Fibroblast of lung (primary cell): Measurements from ENCODE around the gene RAB40B. TPM values are rescaled to one million over a fixed set of nuclear protein-coding genes. Genes with fewer than 3 reads are reported as not detected.

ENCODE experiments used
- DNase-seq, 2 donors: peaks; one replicate each; pipeline versions ENCODE4 v3.0.0 to v3.0.0-alpha.2; 2010; ENCODE audit warnings: low read depth in 2 of 2
- H2AFZ ChIP-seq: 2 replicates; pipeline ENCODE4 v1.5.1; 2012; ENCODE audit warnings: low read length, control low read depth, inconsistent platforms
- H3K27ac ChIP-seq: 2 replicates; pipeline ENCODE4 v1.5.1; 2011; ENCODE audit warnings: low read length, control low read depth; ENCODE audit not compliant: insufficient read depth
- H3K27me3 ChIP-seq: 2 replicates; pipeline ENCODE4 v1.5.1; 2011; ENCODE audit warnings: mild to moderate bottlenecking, low read length; ENCODE audit not compliant: control insufficient read depth, insufficient read depth
- H3K36me3 ChIP-seq: 2 replicates; pipeline ENCODE4 v1.5.1; 2011; ENCODE audit warnings: low read length; ENCODE audit not compliant: control insufficient read depth, insufficient read depth
- H3K4me1 ChIP-seq: 2 replicates; pipeline ENCODE4 v1.5.1; 2011; ENCODE audit warnings: low read length; ENCODE audit not compliant: control insufficient read depth, insufficient read depth; ENCODE audit errors: extremely low read depth
- H3K4me2 ChIP-seq: 2 replicates; pipeline ENCODE4 v1.5.1; 2011; ENCODE audit warnings: low read length, control low read depth; ENCODE audit not compliant: insufficient read depth; ENCODE audit errors: extremely low read depth
- H3K4me3 ChIP-seq, 4 experiments: fragments of 200-600 bp in 1 of 4; sonication (generic) in 1 of 4; replicated peaks in 1 of 4; 2 replicates each; pipeline ENCODE4 v1.5.1; 2011 to 2016; ENCODE audit warnings: low read length in 4 of 4, low read depth in 3 of 4, mild to moderate bottlenecking in 3 of 4, control low read depth in 2 of 4, inconsistent platforms in 1 of 4, mixed read lengths in 1 of 4; ENCODE audit not compliant: insufficient read depth in 1 of 4; ENCODE audit errors: control extremely low read depth in 1 of 4
- H3K79me2 ChIP-seq: 2 replicates; pipeline ENCODE4 v1.5.1; 2012; ENCODE audit warnings: mild to moderate bottlenecking, low read length, inconsistent platforms; ENCODE audit not compliant: control insufficient read depth, insufficient read depth
- H3K9ac ChIP-seq: 2 replicates; pipeline ENCODE4 v1.5.1; 2011; ENCODE audit warnings: mild to moderate bottlenecking, low read length, control low read depth; ENCODE audit not compliant: insufficient read depth
- H3K9me3 ChIP-seq: 2 replicates; pipeline ENCODE4 v1.5.1; 2012; ENCODE audit warnings: low read depth, low read length; ENCODE audit not compliant: control insufficient read depth, insufficient read depth
- H4K20me1 ChIP-seq: 2 replicates; pipeline ENCODE4 v1.5.1; 2011; ENCODE audit warnings: low read length; ENCODE audit not compliant: control insufficient read depth, insufficient read depth; ENCODE audit errors: extremely low read depth
- EZH2 ChIP-seq: IDR thresholded peaks from 2 replicates; pipeline ENCODE4 v1.5.1; 2012; ENCODE audit warnings: low read length, control low read depth, mild to moderate bottlenecking; ENCODE audit errors: missing control alignments
- polyA plus RNA-seq, 2 donors: library from polyadenylated mRNA; depleted of rRNA in 1 of 2; stranded (reverse) in 1 of 2; unstranded in 1 of 2; fragments of >200 nt; gene quantifications; 2 replicates each; pipeline ENCODE4 v1.2.1, GENCODE V29; 2011 to 2012; ENCODE audit warnings: missing spikeins in 1 of 2
- total RNA-seq: library from RNA; depleted of rRNA; stranded (reverse); fragments of >200 nt; gene quantifications from 2 replicates; pipeline ENCODE4 v1.2.1, GENCODE V29; 2014
- TF ChIP-seq, protein P1 (sequence below), 2 donors: IDR thresholded peaks in 1 of 2; conservative IDR thresholded peaks in 1 of 2; 1 replicate in 1 of 2; 2 replicates in 1 of 2; pipeline ENCODE4 v1.5.1; 2011 to 2012; ENCODE audit warnings: low read length in 2 of 2, control low read depth in 1 of 2, inconsistent platforms in 1 of 2, low read depth in 1 of 2, mild to moderate bottlenecking in 1 of 2

RAB40B gene
- total and polyA plus RNA-seq, 2 donors (not counting 1 experiment from before 2014, with no cell fraction given): 3.3 TPM

DNA sequence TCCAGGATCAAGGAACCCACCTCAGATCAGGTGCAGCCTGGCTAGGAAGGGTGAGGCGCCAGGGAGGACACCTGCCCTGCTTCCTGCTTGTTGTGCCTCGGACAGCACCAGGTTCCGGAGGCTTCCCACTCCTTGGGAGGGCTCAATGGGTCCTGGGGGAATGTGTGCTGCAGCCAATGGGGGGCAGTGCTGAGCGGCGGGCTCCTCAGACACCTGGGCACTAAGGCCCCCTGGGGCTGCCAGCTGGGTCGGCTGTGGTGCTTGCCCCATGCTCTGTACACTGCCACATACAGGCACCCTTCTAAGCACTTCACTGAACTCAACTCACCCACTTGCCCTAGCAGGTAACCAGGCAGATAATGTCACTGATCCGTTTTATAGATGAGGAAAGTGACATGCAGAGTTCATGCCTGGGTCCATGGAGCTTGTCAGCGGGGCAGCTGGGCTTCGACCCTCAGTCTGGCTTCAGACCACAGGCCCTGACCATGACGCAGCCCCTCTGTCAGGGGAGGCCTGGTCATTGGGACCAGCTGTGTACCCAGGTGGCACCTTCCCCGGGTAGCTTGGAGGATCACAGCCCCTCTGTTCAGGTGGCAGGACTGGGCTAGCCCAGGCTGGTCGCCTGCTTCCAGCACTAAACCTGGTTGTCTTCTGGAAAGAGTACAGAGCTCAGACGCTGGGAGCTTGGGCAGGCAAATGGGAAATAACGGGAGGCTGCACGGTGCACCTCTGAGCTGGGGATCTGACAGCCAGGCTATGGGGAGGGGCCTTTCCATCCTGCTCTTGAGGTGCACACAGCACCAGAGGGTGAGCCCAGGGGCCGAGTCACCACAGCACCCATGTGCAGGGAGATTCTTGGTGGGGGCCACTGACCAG lies 45.1 kb upstream of the RAB40B start:
- Histone ChIP-seq H2AFZ (no peak overlapping the region), H3K9ac (no peak overlapping the region), H4K20me1 (no peaks in the 10 kb centered on the region), H3K27me3 (no peaks in the 10 kb centered on the region), H3K27ac (no peak overlapping the region), H3K4me2 (no peak overlapping the region), H3K4me3 (no peak overlapping the region), H3K9me3 (peaks cover 3% of the 10 kb centered on the region), H3K36me3 (peaks cover 4% of the 10 kb centered on the region), H3K4me1 (no peaks in the 10 kb centered on the region), H3K79me2 (no peaks in the 10 kb centered on the region)
- no peak for TF ChIP-seq EZH2
- TF ChIP-seq, protein P1, sequence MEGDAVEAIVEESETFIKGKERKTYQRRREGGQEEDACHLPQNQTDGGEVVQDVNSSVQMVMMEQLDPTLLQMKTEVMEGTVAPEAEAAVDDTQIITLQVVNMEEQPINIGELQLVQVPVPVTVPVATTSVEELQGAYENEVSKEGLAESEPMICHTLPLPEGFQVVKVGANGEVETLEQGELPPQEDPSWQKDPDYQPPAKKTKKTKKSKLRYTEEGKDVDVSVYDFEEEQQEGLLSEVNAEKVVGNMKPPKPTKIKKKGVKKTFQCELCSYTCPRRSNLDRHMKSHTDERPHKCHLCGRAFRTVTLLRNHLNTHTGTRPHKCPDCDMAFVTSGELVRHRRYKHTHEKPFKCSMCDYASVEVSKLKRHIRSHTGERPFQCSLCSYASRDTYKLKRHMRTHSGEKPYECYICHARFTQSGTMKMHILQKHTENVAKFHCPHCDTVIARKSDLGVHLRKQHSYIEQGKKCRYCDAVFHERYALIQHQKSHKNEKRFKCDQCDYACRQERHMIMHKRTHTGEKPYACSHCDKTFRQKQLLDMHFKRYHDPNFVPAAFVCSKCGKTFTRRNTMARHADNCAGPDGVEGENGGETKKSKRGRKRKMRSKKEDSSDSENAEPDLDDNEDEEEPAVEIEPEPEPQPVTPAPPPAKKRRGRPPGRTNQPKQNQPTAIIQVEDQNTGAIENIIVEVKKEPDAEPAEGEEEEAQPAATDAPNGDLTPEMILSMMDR (conservative IDR thresholded peaks at IDR 0.05 in 1 of 2, IDR thresholded peaks at IDR 0.05 in 1 of 2; ENCODE audit: low read depth in 1 of 2, low read length in 2 of 2): no peak
- DNase-seq: no peak

DNA sequence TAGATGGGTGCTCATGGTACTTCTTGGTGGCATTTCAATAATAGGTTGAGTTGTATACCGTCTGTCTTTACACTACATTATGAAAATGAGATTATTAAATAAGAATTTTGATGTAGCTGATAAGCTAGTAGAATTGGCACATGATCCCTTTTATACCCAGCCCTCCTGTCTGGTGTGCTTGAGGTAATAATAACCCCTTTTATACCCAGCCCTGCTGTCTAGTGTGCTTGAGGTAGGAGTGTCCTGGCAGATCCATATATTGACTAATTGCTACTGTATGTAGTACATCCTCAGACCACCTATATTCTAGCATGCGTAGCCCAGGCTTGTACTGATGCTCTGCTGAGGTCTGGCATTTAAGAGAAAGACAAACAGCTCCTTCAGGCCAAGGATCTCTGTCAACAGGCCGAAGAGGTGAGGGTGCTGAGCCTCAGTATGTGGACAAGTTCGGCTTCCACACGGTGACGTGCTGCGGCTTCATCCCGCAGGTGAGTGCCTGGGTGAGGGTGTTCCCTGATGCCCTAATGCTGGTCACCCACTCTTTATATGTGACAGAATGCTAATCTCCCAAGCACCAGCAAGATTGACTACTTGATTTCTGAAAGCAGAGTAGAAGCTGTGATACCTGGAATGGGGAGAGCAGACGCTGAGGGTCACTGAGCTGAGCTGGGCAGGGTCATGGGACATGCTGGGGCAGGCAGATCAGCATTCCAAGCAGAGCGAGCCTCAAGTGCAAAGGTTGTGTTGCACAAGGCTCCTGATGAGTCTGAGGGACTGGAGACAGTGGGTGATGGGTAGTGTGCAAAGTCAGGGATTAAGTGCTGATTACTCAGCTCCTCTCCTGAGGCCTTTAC lies 42.6 kb upstream of the RAB40B start:
- H3K27ac ChIP-seq: no peak overlapping the region
- H3K4me1 ChIP-seq: no peaks in the 10 kb centered on the region
- no peak overlapping the region for H3K4me2 ChIP-seq
- H2AFZ ChIP-seq: no peak overlapping the region
- peaks cover 3% of the 10 kb centered on the region for H3K9me3 ChIP-seq
- H3K36me3 ChIP-seq: peaks cover 4% of the 10 kb centered on the region
- no peak for TF ChIP-seq EZH2
- TF ChIP-seq, protein P1 (conservative IDR thresholded peaks at IDR 0.05 in 1 of 2, IDR thresholded peaks at IDR 0.05 in 1 of 2; ENCODE audit: low read depth in 1 of 2, low read length in 2 of 2): no peak
- H3K79me2 ChIP-seq: no peaks in the 10 kb centered on the region
- H3K27me3 ChIP-seq: no peaks in the 10 kb centered on the region
- DNase-seq: peak in 1 of 2 donors; percentile 31
- no peak overlapping the region for H3K4me3 ChIP-seq
- H4K20me1 ChIP-seq: no peaks in the 10 kb centered on the region
- H3K9ac ChIP-seq: no peak overlapping the region
